Endometrium (tissue), 2 donors: ENCODE data around the gene RBM44.
"Not testable (repeated sequence)": the region's sequence is repeated elsewhere in the genome, so short reads cannot be mapped to it uniquely, and the experiment has no call there.

ENCODE experiments used
- FAIRE-seq: peaks from 2 replicates; lab custom pipeline; 2012; peaks lifted over from hg19 to GRCh38; lab: Jason Lieb, UNC
- donor health status: control.
- donor health status: control.

Gene RBM44

DNA sequence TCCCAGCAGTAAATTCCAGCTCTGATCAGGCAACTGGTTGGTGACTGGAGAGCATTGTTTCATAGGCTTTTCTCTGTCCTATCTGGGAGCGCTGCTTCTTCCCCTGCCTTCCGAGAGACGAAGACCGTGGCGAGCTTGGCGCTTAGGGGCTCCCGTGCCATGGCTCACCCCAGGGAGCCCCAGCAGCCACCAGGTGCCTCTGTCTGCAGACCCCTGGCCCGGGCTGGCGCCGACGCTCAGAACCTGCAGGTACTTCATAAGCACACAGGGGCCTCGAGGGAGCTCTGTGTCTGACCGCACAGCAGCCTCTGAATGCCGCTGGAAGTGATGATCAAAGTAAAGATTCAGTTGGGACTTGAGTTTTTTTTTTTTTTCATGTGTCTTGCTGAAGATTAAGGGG lies 19.1 kb upstream of the RBM44 start:
- FAIRE-seq, result no peak

DNA sequence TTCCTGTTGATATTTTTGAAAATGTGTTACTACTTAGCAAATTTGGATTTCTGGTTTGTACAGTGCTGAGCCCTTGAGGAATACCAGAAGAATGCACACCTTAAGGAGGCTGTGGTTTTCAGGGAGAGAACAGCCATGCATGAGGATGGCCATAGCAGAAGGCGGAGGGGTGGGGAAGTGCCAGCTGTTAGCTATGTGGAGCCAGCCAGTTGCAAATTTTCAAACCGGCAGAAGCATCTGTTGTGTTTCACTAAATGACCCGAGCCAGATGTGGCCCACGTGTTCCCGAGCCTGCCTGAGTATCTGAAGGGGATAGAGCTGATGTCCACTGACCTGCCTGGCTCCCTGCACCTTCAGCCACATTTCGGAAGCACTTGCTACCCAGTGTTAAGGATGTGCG lies 16.4 kb upstream of the RBM44 start:
- FAIRE-seq, result no peak

DNA sequence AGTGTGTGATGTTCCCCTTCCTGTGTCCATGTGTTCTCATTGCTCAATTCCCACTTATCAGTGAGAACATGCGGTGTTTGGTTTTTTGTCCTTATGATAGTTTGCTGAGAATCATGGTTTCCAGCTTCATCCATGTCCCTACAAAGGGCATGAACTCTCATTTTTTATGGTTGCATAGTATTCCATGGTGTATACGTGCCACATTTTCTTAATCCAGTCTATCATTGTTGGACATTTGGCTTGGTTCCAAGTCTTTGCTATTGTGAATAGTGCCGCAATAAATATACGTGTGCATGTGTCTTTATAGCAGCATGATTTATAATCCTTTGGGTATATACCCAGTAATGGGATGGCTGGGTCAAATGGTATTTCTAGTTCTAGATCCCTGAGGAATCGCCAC lies 14.9 kb upstream of the RBM44 start:
- FAIRE-seq, result not testable (repeated sequence)

DNA sequence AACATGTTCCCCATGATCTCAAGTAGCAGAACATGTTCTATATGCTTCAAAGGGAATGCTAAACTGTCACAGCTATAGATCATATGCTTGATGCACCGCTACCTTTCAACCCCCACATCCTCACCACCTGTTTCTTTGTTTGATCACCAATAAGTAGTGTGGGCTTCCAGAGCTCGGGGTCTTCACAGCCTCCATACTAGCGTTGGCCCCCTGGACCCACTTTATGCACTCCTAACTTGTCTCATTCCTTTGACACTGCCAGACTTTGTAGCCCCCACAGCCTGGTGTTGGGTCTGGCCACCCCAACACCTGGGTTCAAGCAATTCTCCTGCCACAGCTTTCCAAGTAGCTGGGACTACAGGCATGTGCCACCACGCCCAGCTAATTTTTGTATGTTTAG lies 11.6 kb upstream of the RBM44 start:
- no peak for FAIRE-seq

DNA sequence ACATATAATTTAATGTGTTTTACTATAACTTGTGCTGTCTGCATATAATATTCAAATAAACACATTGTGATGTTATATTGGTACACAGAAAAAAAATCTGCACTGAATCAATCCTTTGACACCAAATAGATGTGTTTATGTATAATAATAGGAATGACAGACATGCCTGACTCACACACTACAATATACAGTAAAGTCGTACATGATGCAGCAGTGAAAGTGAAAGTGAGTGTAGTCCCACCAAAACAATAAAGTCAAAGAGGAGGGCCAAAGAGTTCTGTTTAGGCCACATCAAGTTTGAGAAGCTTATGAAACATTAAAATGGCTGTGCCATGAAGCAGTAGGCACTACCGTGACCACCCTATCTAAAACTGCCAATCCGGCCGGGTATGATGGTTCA lies 8.2 kb upstream of the RBM44 start:
- FAIRE-seq, result no peak

DNA sequence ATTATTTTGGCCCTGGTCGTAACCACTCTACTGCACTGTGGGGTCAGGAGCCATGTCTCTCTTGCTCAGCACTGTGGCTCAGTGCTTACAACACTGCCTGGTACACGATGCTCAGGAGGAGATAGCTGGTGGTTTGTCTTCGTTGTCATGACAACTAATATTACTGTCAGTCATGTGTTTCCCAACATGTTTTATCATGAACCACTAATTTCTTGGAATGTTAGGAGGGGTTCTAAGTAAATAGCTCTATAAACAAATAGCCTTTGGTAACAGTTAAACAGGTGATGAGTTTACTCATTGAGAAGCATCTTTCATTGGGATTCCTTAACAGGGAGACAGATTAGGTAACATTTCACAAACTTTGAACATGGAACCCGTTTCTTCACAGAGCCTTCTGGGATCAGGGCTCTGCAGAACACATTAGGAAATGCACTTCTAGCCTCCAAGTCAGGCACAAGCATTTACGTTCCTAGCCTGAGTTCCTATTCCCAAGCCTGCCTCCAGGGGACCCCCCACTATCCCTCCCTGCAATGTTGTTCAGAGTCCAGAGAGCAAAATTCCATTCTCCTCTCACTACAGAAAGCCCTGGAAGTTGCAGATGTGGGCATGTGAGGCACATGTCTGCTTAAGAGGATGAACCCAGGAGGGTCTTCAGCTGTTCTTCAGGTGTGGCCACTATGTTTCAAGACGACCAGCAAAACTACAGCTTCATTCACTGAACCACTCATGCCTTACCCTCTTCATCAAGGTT lies 6.4 kb upstream of the RBM44 start:
- FAIRE-seq, result no peak

DNA sequence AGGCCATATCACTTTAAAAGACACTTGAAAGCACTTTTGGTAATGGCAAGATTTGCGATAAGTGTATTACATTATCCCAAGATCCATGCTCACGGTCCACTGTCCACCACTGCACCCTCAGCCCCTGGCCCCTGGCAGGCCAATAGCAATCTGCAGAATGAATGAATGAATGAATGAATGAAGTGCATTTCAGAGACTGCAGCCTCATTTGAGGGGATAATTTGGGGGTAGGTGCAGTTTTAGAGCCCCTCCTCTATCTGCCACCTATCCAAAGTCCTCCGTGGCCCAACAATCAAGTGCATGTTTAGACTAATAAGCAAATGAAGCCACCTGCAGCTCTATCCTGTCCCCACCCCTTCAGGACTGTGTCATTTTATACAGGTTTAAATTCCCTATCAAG lies 1.3 kb upstream of the RBM44 start:
- no peak for FAIRE-seq

DNA sequence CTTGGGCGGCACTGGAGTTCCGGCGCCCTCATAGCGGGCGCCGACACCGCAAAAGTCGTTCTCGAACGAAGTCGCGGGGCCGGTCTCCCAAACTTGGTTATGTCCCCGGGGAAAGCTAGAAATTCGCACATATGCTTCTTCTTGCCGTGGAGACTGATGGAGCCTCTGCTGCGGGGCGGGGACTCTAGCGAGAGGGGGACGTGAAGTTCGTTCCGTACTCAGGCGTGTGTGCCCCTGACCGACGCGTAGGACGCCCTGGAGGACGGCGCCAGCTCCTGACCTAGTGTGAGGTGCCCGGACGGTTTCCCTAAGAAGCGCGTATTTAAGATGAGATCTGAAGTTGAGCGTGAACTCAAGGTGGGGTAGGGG lies 465 bp downstream of the RBM44 start:
- FAIRE-seq, result no peak

DNA sequence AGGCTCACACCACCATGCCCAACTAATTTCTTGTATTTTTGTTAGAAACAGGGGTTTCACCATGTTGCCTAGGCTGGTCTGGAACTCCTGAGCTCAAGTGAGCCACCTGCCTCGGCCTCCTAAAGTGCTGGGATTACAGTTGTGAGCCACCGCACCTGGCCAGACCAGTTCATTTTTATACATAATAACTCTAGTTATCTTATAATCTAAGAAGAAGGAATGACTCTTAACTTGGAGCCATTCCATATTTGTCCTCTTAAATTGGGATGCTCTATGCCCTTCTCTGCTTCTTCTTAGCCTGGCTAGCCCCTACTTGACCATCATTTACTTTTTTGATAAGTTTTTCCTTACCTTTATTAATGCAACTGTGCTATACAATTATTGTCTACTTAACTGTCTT lies 2.9 kb downstream of the RBM44 start:
- no peak for FAIRE-seq

DNA sequence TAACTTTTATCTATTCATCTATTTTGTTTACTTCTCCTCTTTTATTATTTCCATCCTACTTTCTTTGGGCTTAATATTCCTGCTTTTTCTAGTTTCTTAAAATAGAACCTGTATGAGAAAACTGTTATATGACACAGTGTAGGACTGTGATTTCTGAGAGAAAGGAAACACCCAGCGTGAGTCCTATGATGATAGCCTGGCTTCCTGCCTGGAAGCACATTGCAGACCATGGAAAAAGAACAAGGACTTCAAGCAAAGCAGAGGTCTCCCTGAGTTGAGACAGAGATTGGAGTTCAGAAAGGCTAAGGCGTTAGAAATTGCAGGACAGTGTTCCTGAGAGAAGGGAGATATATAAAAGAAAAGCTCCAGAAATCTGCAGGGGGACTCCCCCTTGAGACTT lies 7.8 kb downstream of the RBM44 start:
- FAIRE-seq, result no peak

DNA sequence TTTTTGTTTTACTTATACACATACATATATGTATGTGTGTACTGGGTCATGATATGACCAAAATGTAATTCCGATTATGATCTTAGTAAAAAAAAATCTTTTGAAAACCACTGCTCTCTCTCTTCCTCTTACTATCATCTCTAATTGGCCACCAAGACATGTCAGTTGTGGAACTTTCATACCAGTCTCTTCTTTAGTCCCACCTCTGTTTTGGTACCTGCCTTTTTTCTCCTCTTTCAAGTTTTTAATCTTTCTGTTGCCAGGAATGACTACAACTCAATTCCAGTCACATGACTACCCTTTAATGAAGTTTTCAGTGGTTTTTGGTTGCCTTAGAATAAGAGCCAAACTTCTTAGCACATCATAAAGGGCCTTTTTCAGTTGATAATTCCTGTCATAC lies 17.1 kb downstream of the RBM44 start:
- FAIRE-seq, result no peak

DNA sequence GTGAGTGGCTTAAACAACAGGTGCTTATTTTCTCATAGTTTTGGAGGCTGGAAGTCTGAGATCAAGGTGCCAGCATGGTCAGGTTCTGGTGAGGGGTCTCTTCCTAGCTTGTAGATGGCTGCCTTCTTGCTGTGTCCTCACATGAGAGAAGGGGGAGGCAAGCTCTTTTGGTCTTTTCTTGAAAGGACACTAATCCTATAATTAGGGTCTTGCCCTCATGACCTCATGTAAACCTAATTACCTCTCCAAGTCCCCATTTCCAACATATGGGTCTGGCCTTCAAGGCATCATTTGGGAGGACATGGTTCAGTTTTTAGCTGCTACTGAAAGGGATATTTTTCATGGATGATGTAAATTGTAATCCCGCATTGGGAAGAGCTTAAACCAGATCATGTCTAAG lies 18.0 kb downstream of the RBM44 start:
- no peak for FAIRE-seq

DNA sequence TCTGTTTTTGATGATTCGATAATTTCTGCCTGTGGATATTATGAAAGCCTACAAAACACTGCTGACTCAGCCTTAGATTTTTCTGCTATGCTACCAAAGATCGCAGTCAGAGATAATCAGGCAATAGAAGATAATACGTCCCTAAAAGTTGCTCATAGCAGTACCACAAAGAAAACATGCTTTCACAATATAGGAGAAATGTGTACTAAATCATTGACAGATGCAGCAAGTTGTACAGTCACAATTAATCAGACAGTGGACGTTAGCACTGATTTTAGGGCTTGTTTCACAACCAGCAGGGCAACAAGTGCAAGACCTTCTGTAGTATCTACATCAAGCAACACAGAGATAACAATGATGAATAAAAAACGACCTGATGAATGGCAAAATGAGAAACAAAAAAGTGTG lies 19.5 kb downstream of the RBM44 start:
- FAIRE-seq, result no peak

DNA sequence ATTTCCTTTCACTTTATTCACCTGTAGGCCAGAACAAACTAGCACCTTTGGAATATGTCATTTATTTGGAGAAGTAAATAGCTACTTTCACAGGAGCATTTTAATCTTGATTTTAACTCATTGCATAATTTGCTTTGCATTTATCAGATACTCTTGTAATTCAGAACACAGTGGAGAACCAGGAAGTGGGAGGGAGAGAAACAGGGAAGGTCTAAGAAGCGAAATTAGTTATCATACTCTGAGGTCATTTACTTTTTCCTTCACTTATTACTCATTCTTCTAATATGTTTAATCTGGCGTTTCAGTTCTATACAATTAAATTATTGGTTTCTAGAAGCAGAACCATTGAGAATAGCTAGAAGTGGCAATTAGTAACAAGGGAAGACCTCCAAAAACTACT lies 20.7 kb downstream of the RBM44 start:
- no peak for FAIRE-seq

DNA sequence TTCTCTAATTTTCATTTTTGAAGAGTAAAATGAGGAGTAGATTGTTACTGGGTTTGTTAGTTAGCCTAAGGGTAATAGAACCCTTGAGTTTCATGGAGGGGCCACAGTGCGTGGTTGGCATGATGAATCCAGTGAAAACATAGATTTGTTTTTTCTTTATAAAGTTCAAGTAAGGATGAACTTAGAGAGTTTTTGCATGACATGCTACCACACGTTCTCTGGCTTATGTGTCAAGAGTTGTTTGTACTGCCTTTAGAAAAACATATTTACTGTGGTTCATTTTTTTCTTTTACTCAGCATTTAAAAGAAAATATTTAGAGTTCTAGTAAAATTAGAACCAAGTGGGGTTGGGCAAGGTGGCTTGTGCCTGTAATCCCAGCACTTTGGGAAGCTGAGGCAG lies 21.8 kb downstream of the RBM44 start:
- no peak for FAIRE-seq

DNA sequence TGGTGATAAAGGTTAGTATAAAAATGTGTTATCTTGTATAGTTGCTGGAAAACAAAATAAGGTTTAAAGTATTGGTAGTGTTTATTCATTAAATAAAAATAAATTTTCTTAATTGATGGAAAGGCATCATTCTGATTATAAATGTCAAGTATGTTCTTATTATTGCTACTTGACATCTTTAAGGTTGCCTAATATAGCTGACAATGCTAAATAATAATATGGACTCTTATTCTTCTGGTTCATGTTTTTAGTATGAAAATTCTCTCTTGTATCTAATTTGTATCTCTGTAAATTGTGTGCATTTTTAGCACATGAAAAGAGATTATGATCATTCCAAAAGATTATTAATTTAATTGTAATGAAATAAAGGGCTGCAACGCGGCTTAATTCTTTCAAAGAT lies 25.0 kb downstream of the RBM44 start:
- FAIRE-seq, result peak; percentile 26

DNA sequence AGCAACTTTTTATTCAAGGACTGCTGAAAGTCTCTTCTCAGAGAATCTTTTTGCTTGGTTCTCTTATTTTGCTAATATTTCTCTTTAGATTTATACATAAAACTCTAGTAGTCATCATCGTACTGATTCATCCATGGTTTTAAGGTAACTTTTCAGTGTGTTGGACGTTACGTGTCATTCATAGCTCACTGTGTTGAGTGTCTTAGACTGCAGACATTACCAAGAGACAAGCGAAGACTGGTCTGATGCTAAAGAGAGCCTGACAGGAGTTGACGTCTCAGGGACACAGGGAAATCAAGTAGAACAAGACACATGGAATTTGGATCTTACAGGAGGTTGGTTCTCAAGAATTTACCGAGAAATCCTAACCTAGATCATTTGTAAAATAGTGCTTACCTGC lies 25.5 kb downstream of the RBM44 start:
- FAIRE-seq, result no peak

DNA sequence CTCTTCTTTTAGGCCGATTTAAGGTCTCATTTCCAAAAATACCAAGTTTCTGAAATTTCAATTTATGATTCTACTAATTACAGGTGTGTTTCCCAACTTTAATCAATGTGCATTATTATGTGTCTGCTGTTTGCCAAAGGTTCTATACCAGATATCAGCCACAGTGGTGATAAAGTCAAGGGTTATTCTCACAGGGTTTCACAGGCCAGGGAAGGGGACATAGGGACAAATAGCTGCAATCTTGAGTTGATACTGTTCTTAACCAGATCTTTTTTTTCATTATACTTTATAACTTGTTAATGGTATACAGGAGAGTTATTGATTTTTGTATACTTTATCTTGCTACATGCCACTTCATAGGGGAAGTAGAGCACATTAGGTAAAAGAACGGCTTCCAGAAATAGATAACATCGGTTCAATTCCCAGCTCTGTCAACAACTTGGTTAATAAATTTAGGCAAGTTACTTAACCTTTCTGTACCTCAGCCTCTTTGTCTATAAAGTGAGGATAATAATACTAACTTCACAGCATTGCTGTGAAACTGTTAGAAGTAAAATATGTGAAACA lies 28.9 kb downstream of the RBM44 start:
- FAIRE-seq, result no peak

DNA sequence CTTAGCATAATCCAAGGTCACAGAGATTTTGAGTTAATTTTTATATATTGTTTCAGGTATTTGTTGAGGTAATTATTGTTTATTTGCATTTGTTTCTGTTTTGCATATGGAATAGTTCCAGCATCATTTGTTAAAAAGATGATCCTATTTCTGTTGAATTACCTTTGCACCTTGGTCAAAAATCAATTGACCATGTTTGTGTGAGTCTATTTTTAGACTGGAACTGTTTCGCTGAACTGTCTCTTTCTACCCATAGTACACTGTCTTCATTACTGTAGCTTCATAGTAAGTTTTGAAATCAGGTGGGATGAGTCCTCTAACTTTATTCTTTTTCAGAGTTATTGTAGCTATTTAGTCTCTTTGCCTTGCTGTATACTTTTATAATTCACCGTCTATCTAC lies 31.9 kb downstream of the RBM44 start:
- no peak for FAIRE-seq

DNA sequence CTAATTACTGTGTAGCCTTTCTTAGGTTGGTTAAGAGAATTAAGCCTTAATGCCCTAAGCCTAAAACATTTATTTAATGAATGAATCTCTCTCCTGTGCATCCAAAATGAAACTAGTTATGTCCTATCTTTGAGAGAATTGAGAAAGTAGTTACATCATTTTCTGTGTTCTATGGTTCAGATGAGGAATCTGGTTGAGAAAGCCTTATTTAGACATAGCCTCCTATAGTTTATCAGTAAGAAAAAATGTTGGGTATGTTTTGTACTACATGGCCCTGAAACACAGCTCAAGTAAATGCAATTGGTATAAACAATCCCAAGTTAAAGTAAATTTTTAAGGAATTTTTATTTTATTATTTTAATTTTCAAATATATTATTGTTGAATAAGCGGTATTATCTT lies 35.0 kb downstream of the RBM44 start:
- FAIRE-seq, result no peak

DNA sequence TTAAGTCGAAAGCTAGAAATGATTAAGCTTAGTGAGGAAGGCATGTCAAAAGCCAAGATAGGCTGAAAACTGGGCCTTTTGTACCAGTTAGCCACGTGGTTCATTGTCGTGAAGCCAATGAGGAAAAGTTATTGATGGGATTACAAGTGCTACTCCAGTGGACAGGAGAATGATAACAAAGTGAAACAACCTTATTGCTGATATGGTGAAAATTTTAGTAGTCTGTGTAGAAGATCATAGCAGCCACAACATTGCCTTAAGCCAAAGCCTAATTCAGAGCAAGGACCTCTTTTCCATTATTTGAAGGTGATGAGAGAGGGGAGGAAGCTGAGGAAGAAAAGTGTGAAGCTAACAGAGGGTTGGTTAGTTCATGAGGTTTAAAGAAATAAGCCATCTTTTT lies 36.8 kb downstream of the RBM44 start:
- no peak for FAIRE-seq

DNA sequence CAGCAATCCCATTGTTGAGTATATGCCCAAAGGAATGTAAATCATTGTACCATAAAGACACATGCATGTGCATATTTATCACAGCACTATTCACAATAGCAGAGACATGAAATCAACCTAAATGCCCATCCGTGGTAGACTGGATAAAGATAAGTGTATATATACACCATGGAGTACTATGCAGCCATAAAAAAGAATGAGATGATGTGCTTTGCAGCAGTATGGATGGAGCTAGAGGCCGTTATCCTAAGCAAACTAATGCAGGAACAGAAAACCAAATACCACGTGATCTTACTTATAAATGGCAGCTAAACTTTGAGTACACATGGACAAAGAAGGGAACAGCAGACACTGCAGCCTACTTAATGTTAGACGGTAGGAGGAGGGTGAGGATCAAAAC lies 42.5 kb downstream of the RBM44 start:
- no peak for FAIRE-seq

DNA sequence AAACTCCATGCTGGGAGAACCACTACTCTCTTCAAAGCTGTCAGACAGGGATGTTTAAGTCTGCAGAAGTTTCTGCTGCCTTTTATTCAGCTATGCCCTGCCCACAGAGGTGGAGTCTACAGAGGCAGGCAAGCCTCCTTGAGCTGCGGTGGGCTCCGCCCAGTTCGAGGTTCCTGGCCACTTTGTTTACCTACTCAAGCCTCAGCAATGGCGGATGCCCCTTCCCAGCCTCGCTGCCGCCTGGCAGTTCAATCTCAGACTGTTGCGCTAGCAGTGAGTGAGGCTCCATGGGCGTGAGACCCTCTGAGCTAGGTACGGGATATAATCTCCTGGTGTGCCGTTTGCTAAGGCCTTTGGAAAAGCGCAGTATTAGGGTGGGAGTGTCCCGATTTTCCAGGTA lies 50.4 kb downstream of the RBM44 start:
- not testable (repeated sequence) for FAIRE-seq

DNA sequence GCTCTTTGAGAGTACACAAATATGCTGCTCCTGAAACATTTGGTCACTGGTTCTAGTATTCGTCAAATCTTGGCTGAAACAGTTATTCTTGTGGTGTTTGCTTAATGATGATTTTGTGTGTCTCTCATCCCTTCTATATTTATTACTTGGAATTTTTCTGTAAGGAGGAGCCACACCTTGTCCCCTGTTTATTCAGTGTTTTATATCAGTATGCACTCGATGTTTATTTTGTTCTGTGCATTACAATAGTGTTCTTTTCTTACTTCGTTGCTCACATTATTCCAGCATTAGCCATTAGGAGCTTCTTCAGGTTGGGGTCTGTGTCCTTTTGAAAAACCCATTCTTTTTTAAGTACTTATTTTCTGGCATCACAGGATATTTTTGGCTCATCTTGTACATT lies 55.7 kb downstream of the RBM44 start:
- FAIRE-seq, result no peak

DNA sequence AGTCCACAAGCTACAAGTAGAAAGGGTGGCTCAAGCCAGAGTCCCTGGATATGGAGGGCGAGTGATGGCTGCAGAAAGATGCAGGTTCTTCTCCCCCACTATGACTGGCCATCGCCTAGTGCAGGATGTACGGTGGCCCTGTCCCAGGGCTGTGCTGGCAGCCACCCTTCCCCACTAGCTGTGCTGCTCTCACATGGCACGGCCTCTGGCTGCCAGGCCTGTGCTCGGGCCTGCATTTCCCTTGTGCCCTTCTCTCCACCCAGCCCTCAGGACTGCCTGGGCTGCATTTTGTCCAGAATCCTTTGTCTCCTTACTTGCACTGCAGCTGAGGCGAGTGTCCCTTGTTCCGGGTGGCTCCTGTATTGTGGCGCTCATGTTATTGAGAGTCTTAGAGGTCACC lies 59.2 kb downstream of the RBM44 start:
- FAIRE-seq, result no peak
